Measurements from ENCODE around the gene RPL10A. TPM values are rescaled to one million over a fixed set of nuclear protein-coding genes. Genes with fewer than 3 reads are reported as not detected.

RPL10A gene
- total and polyA plus RNA-seq, 7 experiments from 2014 or later: 1,203 to 2,381 (median 1,713) TPM

GRCh38 chr6:35463292-35463691 lies 4.9 kb upstream of the RPL10A start:
- CTCF ChIA-PET: no interaction called here
- peak overlapping the region in 1 of 9 donors; percentile 32 for H3K27ac Mint-ChIP-seq

GRCh38 chr6:35465646-35466045 lies 2.6 kb upstream of the RPL10A start:
- Mint-ChIP-seq H3K9me3 (peaks cover 0 to 2% (median 0%) of the 10 kb centered on the region in 11 donors), H3K27me3 (no peaks in the 10 kb centered on the region), H3K4me1 (peaks cover 21 to 26% (median 24%) of the 10 kb centered on the region in 7 donors), H3K4me3 (no peak overlapping the region), H3K36me3 (peaks cover 8 to 34% (median 13%) of the 10 kb centered on the region in 5 donors), H3K27ac (peak overlapping the region in 3 of 9 donors; percentile 31 to 63 (median 41))
- no peak for DNase-seq
- no peak for ATAC-seq
- intact Hi-C loops (cut with micrococcal nuclease): loop anchor here (5.0 to 10.0 kb wide), 4 partner anchors 89 to 768 kb away; partner anchors contain the start of genes FKBP5 (in 1 of the 2) and ILRUN (in 1 of the 2)
- H3K36me3 ChIP-seq (ENCODE audit: control insufficient read depth in 2 of 3, insufficient read depth in 3 of 3, low read length in 3 of 3): peaks cover 0 to 21% (median 4%) of the 10 kb centered on the region in 3 experiments
- H3K9me3 ChIP-seq (ENCODE audit: control insufficient read depth in 2 of 3, low read length in 3 of 3): no peaks in the 10 kb centered on the region
- ChIA-PET POLR2A (interaction anchor here (0.6 to 3.3 kb wide), 5 partner anchors 14 to 196 kb away, joined by 3 to 16 read pairs (median 4); partner anchors contain the start of gene FANCE), CTCF (interaction anchor here (0.6 to 5.6 kb wide), 8 partner anchors 15 to 172 kb away, joined by 3 to 81 read pairs (median 4); partner anchors contain the start of genes DEF6, FANCE and PPARD)
- no peak overlapping the region for H3K4me3 ChIP-seq (ENCODE audit: low read length)
- peaks cover 11 to 15% of the 10 kb centered on the region in 2 donors for H3K4me1 ChIP-seq (ENCODE audit: control insufficient read depth in 2 of 2, insufficient read depth in 2 of 2, low read length in 2 of 2)
- no peak overlapping the region for H3K27ac ChIP-seq (ENCODE audit: low read depth, low read length)
- H3K27me3 ChIP-seq (ENCODE audit: control insufficient read depth in 2 of 2, insufficient read depth in 2 of 2, low read length in 2 of 2): no peaks in the 10 kb centered on the region

More at GRCh38 chr6:35463292-35463691, 4.9 kb upstream of the RPL10A start:
- intact Hi-C loops (cut with micrococcal nuclease): loop anchor here in 1 of 2 donors (10.0 kb wide), 1 partner anchor 92 kb away; no protein-coding TSS in a partner anchor
- no peaks in the 10 kb centered on the region for H3K27me3 ChIP-seq (ENCODE audit: control insufficient read depth in 2 of 2, insufficient read depth in 2 of 2, low read length in 2 of 2)
- no peaks in the 10 kb centered on the region for H3K9me3 Mint-ChIP-seq
- no peaks in the 10 kb centered on the region for H3K9me3 ChIP-seq (ENCODE audit: control insufficient read depth in 2 of 3, low read length in 3 of 3)
- H3K27me3 Mint-ChIP-seq: no peaks in the 10 kb centered on the region
- no peak overlapping the region for H3K27ac ChIP-seq (ENCODE audit: low read depth, low read length)
- POLR2A ChIA-PET: interaction anchor here (0.8 to 1.6 kb wide), 3 partner anchors 10 to 120 kb away, joined by 3 to 5 read pairs (median 3); no protein-coding TSS in a partner anchor
- peaks cover 0 to 22% (median 0%) of the 10 kb centered on the region in 3 experiments for H3K36me3 ChIP-seq (ENCODE audit: control insufficient read depth in 2 of 3, insufficient read depth in 3 of 3, low read length in 3 of 3)
- H3K4me1 Mint-ChIP-seq: peaks cover 6 to 12% (median 8%) of the 10 kb centered on the region in 7 donors
- no peak overlapping the region for H3K4me3 ChIP-seq (ENCODE audit: low read length)
- no peak for DNase-seq
- peaks cover 0 to 28% (median 14%) of the 10 kb centered on the region in 5 donors for H3K36me3 Mint-ChIP-seq
- H3K4me3 Mint-ChIP-seq: no peak overlapping the region
- no peak for ATAC-seq
- peaks cover 0 to 5% of the 10 kb centered on the region in 2 donors for H3K4me1 ChIP-seq (ENCODE audit: control insufficient read depth in 2 of 2, insufficient read depth in 2 of 2, low read length in 2 of 2)

- peaks cover 9 to 30% (median 15%) of the 10 kb centered on the region in 5 donors for H3K36me3 Mint-ChIP-seq
- no peaks in the 10 kb centered on the region for H3K27me3 ChIP-seq (ENCODE audit: control insufficient read depth in 2 of 2, insufficient read depth in 2 of 2, low read length in 2 of 2)
Observed at GRCh38 chr6:35468980-35469750, 964 bp downstream of the RPL10A start.

GRCh38 chr6:35469751-35470662 lies 1.8 kb downstream of the RPL10A start:
- DNase-seq: peak in 1 of 9 donors; percentile 24
- H3K4me3 Mint-ChIP-seq: peak overlapping the region; percentile 85 to 99 (median 98)
- CTCF ChIA-PET: interaction anchor here (2.7 to 5.6 kb wide), 2 partner anchors 19 to 172 kb away, joined by 23 to 81 read pairs; partner anchors contain the start of genes DEF6 and FANCE

More at GRCh38 chr6:35468980-35469750, 964 bp downstream of the RPL10A start:
- Histone ChIP-seq H3K27ac (ENCODE audit: low read depth, low read length) (peak overlapping the region; percentile 83), H3K4me3 (ENCODE audit: low read length) (peak overlapping the region; percentile 91), H3K9me3 (ENCODE audit: control insufficient read depth in 2 of 3, low read length in 3 of 3) (no peaks in the 10 kb centered on the region), H3K4me1 (ENCODE audit: control insufficient read depth in 2 of 2, insufficient read depth in 2 of 2, low read length in 2 of 2) (peaks cover 11 to 27% of the 10 kb centered on the region in 2 donors), H3K36me3 (ENCODE audit: control insufficient read depth in 2 of 3, insufficient read depth in 3 of 3, low read length in 3 of 3) (peaks cover 9 to 41% (median 19%) of the 10 kb centered on the region in 3 experiments)
- POLR2A ChIA-PET: interaction anchor here (0.6 to 3.5 kb wide), 20 partner anchors 9 to 1043 kb away, joined by 3 to 31 read pairs (median 6); partner anchors contain the start of genes DEF6, FANCE, PPARD and RPS10
- CTCF ChIA-PET: interaction anchor here (1.2 to 5.6 kb wide), 9 partner anchors 19 to 268 kb away, joined by 3 to 81 read pairs (median 7); partner anchors contain the start of genes ARMC12, DEF6, FANCE and PPARD
- peak overlapping the region; percentile 94 to 100 (median 99) for H3K27ac Mint-ChIP-seq
- peaks cover 25 to 52% (median 35%) of the 10 kb centered on the region in 7 donors for H3K4me1 Mint-ChIP-seq
- DNase-seq (peak in 1 of 9 donors; percentile 25), ATAC-seq (no peak)
- H3K4me3 Mint-ChIP-seq: peak overlapping the region; percentile 85 to 99 (median 98)
- H3K9me3 Mint-ChIP-seq: peaks cover 0 to 2% (median 0%) of the 10 kb centered on the region in 11 donors
- intact Hi-C loops (cut with micrococcal nuclease): loop anchor here (1.0 to 10.0 kb wide), 16 partner anchors 17 to 772 kb away; partner anchors contain the start of genes DEF6 (in 2 of the 2), FANCE (in 2 of the 2), PPARD (in 2 of the 2) and TEAD3 (in 2 of the 2)
- no peaks in the 10 kb centered on the region for H3K27me3 Mint-ChIP-seq

GRCh38 chr6:35470663-35471120 lies 2.5 kb downstream of the RPL10A start:
- Histone ChIP-seq H3K9me3 (ENCODE audit: control insufficient read depth in 2 of 3, low read length in 3 of 3) (no peaks in the 10 kb centered on the region), H3K4me1 (ENCODE audit: control insufficient read depth in 2 of 2, insufficient read depth in 2 of 2, low read length in 2 of 2) (peaks cover 11 to 27% of the 10 kb centered on the region in 2 donors), H3K36me3 (ENCODE audit: control insufficient read depth in 2 of 3, insufficient read depth in 3 of 3, low read length in 3 of 3) (peaks cover 9 to 41% (median 19%) of the 10 kb centered on the region in 3 experiments), H3K27ac (ENCODE audit: low read depth, low read length) (peak overlapping the region; percentile 83), H3K4me3 (ENCODE audit: low read length) (no peak overlapping the region), H3K27me3 (ENCODE audit: control insufficient read depth in 2 of 2, insufficient read depth in 2 of 2, low read length in 2 of 2) (no peaks in the 10 kb centered on the region)
- DNase-seq (no peak), ATAC-seq (no peak)
- ChIA-PET POLR2A (interaction anchor here (0.6 to 3.5 kb wide), 6 partner anchors 12 to 264 kb away, joined by 3 to 19 read pairs (median 4); partner anchors contain the start of gene DEF6), CTCF (interaction anchor here (0.6 to 1.2 kb wide), 3 partner anchors 12 to 122 kb away, joined by 4 to 7 read pairs (median 4); no protein-coding TSS in a partner anchor)
- peaks cover 0 to 2% (median 0%) of the 10 kb centered on the region in 11 donors for H3K9me3 Mint-ChIP-seq
- H3K27me3 Mint-ChIP-seq: no peaks in the 10 kb centered on the region
- H3K4me3 Mint-ChIP-seq: peak overlapping the region; percentile 85 to 99 (median 98)
- peaks cover 25 to 56% (median 35%) of the 10 kb centered on the region in 7 donors for H3K4me1 Mint-ChIP-seq
- peaks cover 9 to 27% (median 15%) of the 10 kb centered on the region in 5 donors for H3K36me3 Mint-ChIP-seq
- intact Hi-C loops (cut with micrococcal nuclease): no loop called here
- H3K27ac Mint-ChIP-seq: peak overlapping the region; percentile 78 to 100 (median 99)

More at GRCh38 chr6:35469751-35470662, 1.8 kb downstream of the RPL10A start:
- no peak for ATAC-seq
- peaks cover 9 to 41% (median 19%) of the 10 kb centered on the region in 3 experiments for H3K36me3 ChIP-seq (ENCODE audit: control insufficient read depth in 2 of 3, insufficient read depth in 3 of 3, low read length in 3 of 3)
- Mint-ChIP-seq H3K27ac (peak overlapping the region; percentile 83 to 100 (median 99)), H3K36me3 (peaks cover 9 to 27% (median 15%) of the 10 kb centered on the region in 5 donors), H3K27me3 (no peaks in the 10 kb centered on the region), H3K4me1 (peaks cover 25 to 55% (median 35%) of the 10 kb centered on the region in 7 donors), H3K9me3 (peaks cover 0 to 2% (median 0%) of the 10 kb centered on the region in 11 donors)
- H3K9me3 ChIP-seq (ENCODE audit: control insufficient read depth in 2 of 3, low read length in 3 of 3): no peaks in the 10 kb centered on the region
- peak overlapping the region; percentile 91 for H3K4me3 ChIP-seq (ENCODE audit: low read length)
- H3K27me3 ChIP-seq (ENCODE audit: control insufficient read depth in 2 of 2, insufficient read depth in 2 of 2, low read length in 2 of 2): no peaks in the 10 kb centered on the region
- POLR2A ChIA-PET: interaction anchor here (0.6 to 3.5 kb wide), 10 partner anchors 11 to 248 kb away, joined by 3 to 31 read pairs (median 8); partner anchors contain the start of genes DEF6 and PPARD
- peaks cover 11 to 27% of the 10 kb centered on the region in 2 donors for H3K4me1 ChIP-seq (ENCODE audit: control insufficient read depth in 2 of 2, insufficient read depth in 2 of 2, low read length in 2 of 2)
- peak overlapping the region; percentile 83 for H3K27ac ChIP-seq (ENCODE audit: low read depth, low read length)
- intact Hi-C loops (cut with micrococcal nuclease): loop anchor here (2.0 to 10.0 kb wide), 7 partner anchors 27 to 773 kb away; partner anchors contain the start of genes TEAD3 (in 2 of the 2), ARMC12 (in 1 of the 2), FKBP5 (in 1 of the 2) and ILRUN (in 1 of the 2)
